Testis (tissue), 3 donors: ENCODE measurements around the gene KCNQ1. TPM values are rescaled to one million over a fixed set of nuclear protein-coding genes. Genes with fewer than 3 reads are reported as not detected.

Experiments used
- DNase-seq: peaks from one replicate; pipeline ENCODE4 v3.0.0-alpha.2; 2019
- H3K27ac ChIP-seq, 2 donors: fragments of 200-600 bp; sonication (generic); one replicate each; pipeline ENCODE4 v1.5.1; 2019
- H3K27me3 ChIP-seq: fragments of 200-600 bp; sonication (generic); one replicate; pipeline ENCODE4 v1.5.1; 2019
- H3K36me3 ChIP-seq: fragments of 200-600 bp; sonication (generic); one replicate; pipeline ENCODE4 v1.5.1; 2017; ENCODE audit warnings: low read depth; ENCODE audit errors: missing control alignments
- H3K4me1 ChIP-seq: fragments of 200-600 bp; sonication (generic); one replicate; pipeline ENCODE4 v1.5.1; 2019
- H3K4me3 ChIP-seq, 2 donors: fragments of 200-600 bp; sonication (generic); one replicate each; pipeline ENCODE4 v1.5.1; 2017 to 2019
- H3K9me3 ChIP-seq: fragments of 200-600 bp; sonication (generic); one replicate; pipeline ENCODE4 v1.5.1; 2017
- POLR2A ChIP-seq: fragments of 450-650 bp; IDR thresholded peaks from one replicate; pipeline ENCODE4 v1.6.1; 2017; ENCODE audit warnings: antibody characterized with exemption, mild to moderate bottlenecking, moderate library complexity
- WGBS, 2 donors: methylation state at CpG; one replicate each; pipeline ENCODE4 v1.1.5; 2018; 5-methylcytosine and 5-hydroxymethylcytosine counted together
- intact Hi-C: fragments of 100-400 bp; cut with DNase I; formaldehyde crosslinking; loops from one replicate; pipeline ENCODE4 v1.15.1; 2023; ENCODE audit warnings: low total_unique reads
- polyA plus RNA-seq: library from polyadenylated mRNA; stranded (reverse); fragments of 350-450 nt; fragmentation: Illumina TruSeq; extraction: RNeasy Lipid Tissue Mini Kit (QIAGEN cat#74804); gene quantifications from one replicate; pipeline ENCODE4 v1.2.3, GENCODE V29; 2014; ENCODE audit warnings: low read depth, low replicate concordance; ENCODE audit not compliant: insufficient read depth
- total RNA-seq, 2 donors: library from RNA; depleted of rRNA; stranded (reverse); fragments of >200 nt; gene quantifications; one replicate each; pipeline ENCODE4 v1.2.3, GENCODE V29; 2016
- TF ChIP-seq, protein P1 (sequence below), 3 experiments: fragments of 450-650 bp in 2 of 3; fragments of 200-600 bp in 1 of 3; sonication (generic) in 1 of 3; IDR thresholded peaks; one replicate each; pipeline ENCODE4 v1.5.1; 2016 to 2019; ENCODE audit warnings: antibody characterized with exemption in 3 of 3, mild to moderate bottlenecking in 2 of 3, moderate library complexity in 1 of 3

KCNQ1 gene
- total and polyA plus RNA-seq, 3 donors from 2014 or later: 6.0 to 24.2 (median 12.8) TPM

DNA sequence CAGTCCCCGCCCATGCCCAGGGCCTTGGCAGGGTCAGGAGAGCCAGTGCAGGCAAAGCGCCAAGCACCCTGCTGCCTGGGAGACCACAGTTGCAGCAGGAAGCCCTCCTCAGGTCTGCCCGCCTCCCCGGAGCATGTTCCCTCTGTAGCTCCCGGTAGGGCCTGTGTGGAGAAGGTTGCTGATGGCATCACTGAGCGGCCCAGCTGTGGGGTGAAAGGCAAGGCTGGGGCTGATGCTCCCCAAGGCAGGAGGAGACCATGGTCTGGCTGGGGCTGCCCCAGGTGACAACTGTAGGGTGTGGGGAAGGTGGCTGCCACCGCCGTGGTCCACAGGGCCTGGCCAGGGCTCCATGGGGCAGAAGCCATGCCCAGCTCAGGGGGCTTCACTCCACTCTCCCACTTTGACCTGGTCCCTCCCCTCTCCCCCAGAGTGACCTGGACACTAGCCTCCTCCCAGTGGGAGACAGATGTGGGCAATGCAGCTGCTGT is 387.8 kb downstream of the KCNQ1 start:
- intact Hi-C loops: no loop called here
- no peak for DNase-seq
- 79 to 88% methylated on average over 7 to 8 of the region's 8 CpGs for WGBS, 2 donors

DNA sequence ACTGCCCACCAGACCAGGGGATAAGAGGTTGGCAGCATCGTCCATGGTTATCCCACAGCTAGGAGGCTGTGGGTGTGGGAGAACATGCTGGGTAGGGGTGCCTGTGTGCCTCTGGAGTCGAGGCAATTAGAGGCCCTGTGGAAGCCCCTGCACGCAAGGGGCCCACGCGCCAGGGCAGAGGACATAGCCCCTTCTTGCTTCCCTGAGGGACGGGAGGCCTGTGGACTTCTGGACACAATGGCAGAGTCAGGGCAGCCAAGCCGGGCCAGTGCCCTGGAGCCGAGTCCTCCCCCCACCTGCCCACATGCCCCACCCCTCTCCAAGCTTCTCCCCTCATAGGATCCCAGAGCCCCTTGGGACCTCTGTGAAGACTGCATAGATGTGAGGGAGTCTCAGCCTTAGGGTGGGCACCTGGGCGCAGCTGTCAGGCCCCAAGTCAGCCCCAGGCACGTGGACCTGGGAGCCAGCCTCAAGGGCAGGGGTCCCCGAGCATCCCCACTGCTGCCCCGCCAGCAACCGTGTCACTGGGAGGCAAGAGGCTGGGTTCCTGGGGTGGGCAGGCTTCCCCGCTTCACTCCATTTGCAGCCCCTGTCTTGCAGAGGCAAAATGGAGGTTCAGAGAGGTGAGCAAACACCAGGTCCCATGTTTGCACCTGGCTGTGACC is 388.4 kb downstream of the KCNQ1 start:
- WGBS, 2 donors: 88 to 94% methylated on average over 13 to 14 of the region's 14 CpGs
- Histone ChIP-seq H3K9me3 (no peaks in the 10 kb centered on the region), H3K27ac (no peak overlapping the region), H3K4me3 (no peak overlapping the region), H3K36me3 (no peaks in the 10 kb centered on the region), H3K4me1 (peaks cover 3% of the 10 kb centered on the region), H3K27me3 (no peaks in the 10 kb centered on the region)
- DNase-seq: no peak
- no peak for TF ChIP-seq POLR2A
- TF ChIP-seq, protein P1, sequence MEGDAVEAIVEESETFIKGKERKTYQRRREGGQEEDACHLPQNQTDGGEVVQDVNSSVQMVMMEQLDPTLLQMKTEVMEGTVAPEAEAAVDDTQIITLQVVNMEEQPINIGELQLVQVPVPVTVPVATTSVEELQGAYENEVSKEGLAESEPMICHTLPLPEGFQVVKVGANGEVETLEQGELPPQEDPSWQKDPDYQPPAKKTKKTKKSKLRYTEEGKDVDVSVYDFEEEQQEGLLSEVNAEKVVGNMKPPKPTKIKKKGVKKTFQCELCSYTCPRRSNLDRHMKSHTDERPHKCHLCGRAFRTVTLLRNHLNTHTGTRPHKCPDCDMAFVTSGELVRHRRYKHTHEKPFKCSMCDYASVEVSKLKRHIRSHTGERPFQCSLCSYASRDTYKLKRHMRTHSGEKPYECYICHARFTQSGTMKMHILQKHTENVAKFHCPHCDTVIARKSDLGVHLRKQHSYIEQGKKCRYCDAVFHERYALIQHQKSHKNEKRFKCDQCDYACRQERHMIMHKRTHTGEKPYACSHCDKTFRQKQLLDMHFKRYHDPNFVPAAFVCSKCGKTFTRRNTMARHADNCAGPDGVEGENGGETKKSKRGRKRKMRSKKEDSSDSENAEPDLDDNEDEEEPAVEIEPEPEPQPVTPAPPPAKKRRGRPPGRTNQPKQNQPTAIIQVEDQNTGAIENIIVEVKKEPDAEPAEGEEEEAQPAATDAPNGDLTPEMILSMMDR (IDR thresholded peaks at IDR 0.05): no peak
- intact Hi-C loops: no loop called here

More for the DNA sequence above, 387.8 kb downstream of the KCNQ1 start:
- no peak overlapping the region for H3K27ac ChIP-seq
- peaks cover 3% of the 10 kb centered on the region for H3K4me1 ChIP-seq
- no peak overlapping the region for H3K4me3 ChIP-seq
- no peaks in the 10 kb centered on the region for H3K36me3 ChIP-seq
- H3K27me3 ChIP-seq: no peaks in the 10 kb centered on the region
- no peaks in the 10 kb centered on the region for H3K9me3 ChIP-seq
- no peak for TF ChIP-seq POLR2A
- TF ChIP-seq, protein P1 (IDR thresholded peaks at IDR 0.05): no peak

DNA sequence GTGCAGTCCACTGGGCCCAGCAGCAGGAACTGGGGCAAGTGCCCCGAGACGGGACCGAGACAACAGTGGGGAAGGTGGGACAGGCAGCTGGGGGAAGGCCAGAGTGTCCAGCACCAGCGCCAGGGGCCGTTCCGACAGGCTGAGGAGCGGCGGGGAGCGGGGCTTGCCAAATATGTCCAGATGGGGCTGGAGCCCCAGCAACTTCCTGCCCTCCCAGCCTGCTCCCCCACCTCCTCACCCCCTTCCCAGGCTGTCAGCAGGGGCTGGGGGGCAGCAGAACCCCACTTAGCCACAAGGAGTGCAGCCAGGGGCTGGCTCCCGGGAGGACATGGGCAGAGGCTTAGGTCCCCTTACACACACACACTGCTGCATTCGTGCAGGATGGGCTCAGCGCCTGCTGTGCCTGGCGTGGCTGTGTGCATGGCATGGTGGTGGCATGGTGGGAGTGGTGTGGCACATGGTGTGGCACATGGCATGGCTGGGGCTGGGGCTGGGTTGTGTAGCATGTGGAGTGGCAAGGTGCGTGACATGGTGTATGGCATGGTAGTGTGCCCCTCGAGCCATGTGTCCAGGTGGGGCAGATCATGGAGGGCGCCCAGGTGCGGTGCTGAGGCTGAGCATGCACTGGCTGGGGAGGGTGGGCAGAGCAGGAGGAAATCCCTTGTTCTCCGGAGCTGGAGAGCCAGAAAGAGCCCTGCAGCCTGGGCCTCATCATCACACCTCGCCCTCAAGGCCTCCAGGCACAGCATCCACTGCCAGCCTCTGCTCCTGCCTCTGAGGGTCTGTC is 389.1 kb downstream of the KCNQ1 start:
- H3K4me1 ChIP-seq: peaks cover 3% of the 10 kb centered on the region
- no peaks in the 10 kb centered on the region for H3K36me3 ChIP-seq
- intact Hi-C loops: no loop called here
- no peak overlapping the region for H3K27ac ChIP-seq
- no peaks in the 10 kb centered on the region for H3K27me3 ChIP-seq
- TF ChIP-seq POLR2A: no peak
- TF ChIP-seq, protein P1 (IDR thresholded peaks at IDR 0.05): no peak
- 84 to 97% methylated on average over 7 to 18 of the region's 19 CpGs for WGBS, 2 donors
- H3K4me3 ChIP-seq: no peak overlapping the region
- DNase-seq: no peak
- H3K9me3 ChIP-seq: no peaks in the 10 kb centered on the region

DNA sequence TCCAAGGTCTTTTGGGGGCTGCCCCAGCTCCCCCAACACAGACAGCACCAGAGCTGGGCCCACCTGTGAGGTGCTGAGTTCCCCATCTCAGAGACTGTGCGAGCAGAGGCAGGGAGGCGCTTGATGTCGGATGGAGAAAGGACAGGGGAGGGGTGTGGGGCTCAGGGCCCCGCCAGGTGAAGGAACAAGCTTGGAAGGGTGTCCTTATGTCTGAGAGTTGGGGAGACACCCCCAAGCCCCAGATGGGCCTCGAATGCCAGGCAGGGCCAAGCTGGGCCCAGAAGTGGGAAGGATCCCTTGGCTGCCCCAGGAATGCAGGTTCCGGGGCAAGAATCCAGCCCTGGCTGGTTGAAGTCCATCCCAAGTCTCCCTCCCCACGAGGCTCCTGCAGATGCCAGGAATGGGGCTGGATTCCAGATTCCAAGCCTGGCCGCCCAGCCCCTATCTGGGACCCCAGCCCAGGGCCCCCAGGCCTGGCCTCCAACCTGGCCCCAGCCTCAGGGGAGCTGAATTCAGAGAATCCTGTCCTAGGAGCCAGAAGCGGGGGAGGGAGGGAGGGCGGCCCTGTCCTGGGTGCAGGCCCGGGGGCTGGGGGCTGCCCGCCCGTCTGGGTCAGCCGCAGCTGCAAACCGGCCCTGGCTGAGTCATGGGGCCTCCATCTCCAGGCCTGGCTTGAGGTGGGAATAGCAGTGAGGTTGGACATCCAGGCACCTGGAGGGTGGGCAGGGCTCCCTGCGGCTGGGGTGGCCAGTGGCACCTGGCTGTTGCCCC is 389.9 kb downstream of the KCNQ1 start:
- Histone ChIP-seq H3K4me3 (no peak overlapping the region), H3K36me3 (no peaks in the 10 kb centered on the region), H3K27me3 (no peaks in the 10 kb centered on the region), H3K27ac (no peak overlapping the region), H3K4me1 (peaks cover 3% of the 10 kb centered on the region), H3K9me3 (no peaks in the 10 kb centered on the region)
- no peak for DNase-seq
- WGBS, 2 donors: 79 to 100% methylated on average over 2 to 16 of the region's 16 CpGs
- TF ChIP-seq POLR2A: no peak
- TF ChIP-seq, protein P1 (IDR thresholded peaks at IDR 0.05): no peak
- intact Hi-C loops: no loop called here
